Astrocyte of the cerebellum (primary cell): ENCODE data around the gene CERS3.

ENCODE experiments used
- DNase-seq: peaks from one replicate; pipeline ENCODE4 v3.0.0-alpha.2; 2011; ENCODE audit warnings: low read depth
- H3K4me3 ChIP-seq: 2 replicates; pipeline ENCODE4 v1.5.1; 2011; ENCODE audit warnings: mild to moderate bottlenecking, low read depth, low read length, moderate library complexity
- in situ Hi-C: cut with HindIII; loops from 2 replicates; pipeline ENCODE4 v1.10.0; 2017; ENCODE audit warnings: low sequenced_read_pairs
- TF ChIP-seq, protein P1 (sequence below): IDR thresholded peaks from 2 replicates; pipeline ENCODE4 v1.5.1; 2012; ENCODE audit warnings: low read length, low read depth, moderate library complexity, mild to moderate bottlenecking; ENCODE audit errors: missing control alignments

CERS3 gene

GRCh38 chr15:100547961-100548360 lies 19.2 kb upstream of the CERS3 start:
- no peak overlapping the region for H3K4me3 ChIP-seq
- DNase-seq = no peak
- in situ Hi-C loops = no loop called here
- TF ChIP-seq, protein P1, sequence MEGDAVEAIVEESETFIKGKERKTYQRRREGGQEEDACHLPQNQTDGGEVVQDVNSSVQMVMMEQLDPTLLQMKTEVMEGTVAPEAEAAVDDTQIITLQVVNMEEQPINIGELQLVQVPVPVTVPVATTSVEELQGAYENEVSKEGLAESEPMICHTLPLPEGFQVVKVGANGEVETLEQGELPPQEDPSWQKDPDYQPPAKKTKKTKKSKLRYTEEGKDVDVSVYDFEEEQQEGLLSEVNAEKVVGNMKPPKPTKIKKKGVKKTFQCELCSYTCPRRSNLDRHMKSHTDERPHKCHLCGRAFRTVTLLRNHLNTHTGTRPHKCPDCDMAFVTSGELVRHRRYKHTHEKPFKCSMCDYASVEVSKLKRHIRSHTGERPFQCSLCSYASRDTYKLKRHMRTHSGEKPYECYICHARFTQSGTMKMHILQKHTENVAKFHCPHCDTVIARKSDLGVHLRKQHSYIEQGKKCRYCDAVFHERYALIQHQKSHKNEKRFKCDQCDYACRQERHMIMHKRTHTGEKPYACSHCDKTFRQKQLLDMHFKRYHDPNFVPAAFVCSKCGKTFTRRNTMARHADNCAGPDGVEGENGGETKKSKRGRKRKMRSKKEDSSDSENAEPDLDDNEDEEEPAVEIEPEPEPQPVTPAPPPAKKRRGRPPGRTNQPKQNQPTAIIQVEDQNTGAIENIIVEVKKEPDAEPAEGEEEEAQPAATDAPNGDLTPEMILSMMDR = no peak

GRCh38 chr15:100544946-100545345 lies 16.2 kb upstream of the CERS3 start:
- in situ Hi-C loops = no loop called here
- DNase-seq = no peak
- H3K4me3 ChIP-seq = no peak overlapping the region
- TF ChIP-seq, protein P1 = no peak

DNA sequence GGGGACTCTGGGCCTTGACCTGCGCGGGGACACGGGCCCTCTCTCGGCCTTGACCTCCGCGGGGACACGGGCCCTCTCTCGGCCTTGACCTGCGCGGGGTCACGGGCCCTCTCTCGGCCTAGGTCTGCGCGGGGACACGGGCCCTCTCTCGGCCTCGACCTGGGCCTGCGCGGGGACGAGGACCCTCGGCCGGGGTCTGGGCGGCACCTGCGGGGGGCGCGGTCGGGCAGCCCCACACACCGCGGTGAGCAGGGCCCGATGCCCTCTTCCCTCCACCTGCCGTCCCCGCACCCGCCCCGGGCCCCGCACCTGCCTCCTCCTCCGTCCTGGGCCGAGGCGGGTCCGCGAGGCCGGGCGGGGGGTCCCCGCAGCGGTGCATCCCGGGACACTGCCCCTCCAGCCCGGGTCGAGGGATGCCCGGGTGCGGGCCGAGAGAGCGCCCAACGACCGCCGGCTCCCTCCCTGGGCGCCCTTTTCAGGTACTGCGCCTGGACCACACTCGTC lies 15.6 kb upstream of the CERS3 start:
- in situ Hi-C loops = no loop called here
- H3K4me3 ChIP-seq = no peak overlapping the region

DNA sequence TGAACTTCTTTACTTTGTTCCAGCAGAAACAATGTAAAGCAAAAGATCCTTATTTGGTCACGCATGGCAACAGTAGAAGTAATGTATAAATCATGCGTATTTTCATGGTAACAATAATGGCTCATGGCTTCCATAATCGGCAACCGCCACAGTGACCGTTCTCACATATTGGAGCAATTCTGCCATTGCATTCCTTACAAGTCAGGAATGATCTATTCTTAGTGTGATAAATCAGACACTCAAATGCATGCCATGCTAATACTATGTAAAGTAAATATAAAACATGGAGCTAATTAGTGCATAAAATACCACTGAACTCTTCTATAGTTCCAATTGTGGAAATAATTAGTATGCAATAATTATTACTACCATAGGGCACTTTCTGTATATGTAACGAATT lies 13.5 kb upstream of the CERS3 start:
- TF ChIP-seq, protein P1 = no peak
- in situ Hi-C loops = no loop called here
- H3K4me3 ChIP-seq = no peak overlapping the region
- DNase-seq = no peak

More for the DNA sequence above, 15.6 kb upstream of the CERS3 start:
- TF ChIP-seq, protein P1 = no peak
- DNase-seq = no peak

- TF ChIP-seq, protein P1 = no peak
- DNase-seq = no peak
- in situ Hi-C loops = no loop called here
- no peak overlapping the region for H3K4me3 ChIP-seq
These were observed 8.6 kb upstream of the CERS3 start for GRCh38 chr15:100537331-100537730.

DNA sequence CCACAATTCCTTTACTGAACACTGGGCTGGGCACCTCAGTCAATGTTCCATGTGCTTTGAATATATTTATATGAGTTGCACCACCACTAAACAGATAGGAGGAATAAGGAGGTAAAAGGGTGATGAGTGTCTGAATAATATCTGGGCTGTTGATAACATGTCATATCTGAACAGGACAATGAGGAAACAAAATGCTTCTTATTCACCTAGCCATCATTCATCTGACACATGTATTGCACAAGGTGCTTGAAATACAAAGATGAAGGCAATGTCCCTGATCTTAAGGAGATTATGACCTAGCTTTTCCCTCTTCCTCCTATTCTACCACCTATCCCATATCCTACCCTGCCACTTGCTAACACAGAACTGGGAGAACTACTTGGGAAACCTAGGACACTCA lies 8.0 kb upstream of the CERS3 start:
- no peak for DNase-seq
- no peak overlapping the region for H3K4me3 ChIP-seq
- TF ChIP-seq, protein P1 = no peak
- in situ Hi-C loops = no loop called here

DNA sequence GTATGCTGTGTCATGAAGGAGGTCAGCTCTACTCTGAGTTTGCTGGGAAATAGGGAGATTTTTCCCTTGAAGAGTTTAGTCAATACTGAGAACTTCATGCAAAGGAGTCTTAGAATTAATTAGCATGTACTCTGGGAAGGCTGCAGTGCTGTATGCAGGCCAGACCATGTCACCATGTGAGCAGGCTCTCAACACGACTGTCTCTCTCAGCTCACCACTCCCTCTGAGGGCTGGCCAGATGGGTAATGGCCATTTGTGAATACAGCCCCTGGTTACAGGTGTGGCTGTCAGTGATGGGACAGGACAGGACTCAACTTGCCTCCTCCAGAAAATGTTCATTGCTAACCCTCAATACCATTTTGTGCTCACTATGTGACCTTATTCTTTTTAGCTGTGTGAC lies 5.1 kb upstream of the CERS3 start:
- DNase-seq = no peak
- no peak overlapping the region for H3K4me3 ChIP-seq
- TF ChIP-seq, protein P1 = no peak
- in situ Hi-C loops = no loop called here
